GM12878 (cell line): ENCODE data around the gene TIAM1. TPM values are rescaled to one million over a fixed set of nuclear protein-coding genes. Genes with fewer than 3 reads are reported as not detected.

Source experiments
- BACH1 ChIP-seq: fragments of 450-650 bp; IDR thresholded peaks from 2 replicates; pipeline ENCODE4 v1.6.1; 2017; ENCODE audit warnings: mild to moderate bottlenecking, borderline replicate concordance
- CHD4 ChIP-seq: fragments of 200-600 bp; sonication (generic); IDR thresholded peaks from 2 replicates; pipeline ENCODE4 v1.6.1; 2016; ENCODE audit warnings: mild to moderate bottlenecking
- CTCF ChIP-seq, 3 experiments: IDR thresholded peaks in 2 of 3; conservative IDR thresholded peaks in 1 of 3; 2 replicates each; pipeline ENCODE4 v1.5.1; 2011; ENCODE audit warnings: low read depth in 3 of 3, low read length in 3 of 3, mild to moderate bottlenecking in 3 of 3, control low read depth in 2 of 3, moderate library complexity in 2 of 3, inconsistent platforms in 1 of 3, mixed read lengths in 1 of 3; ENCODE audit not compliant: control insufficient read depth in 2 of 3, insufficient read depth in 1 of 3; ENCODE audit errors: extremely low read depth in 1 of 3
- CUX1 ChIP-seq: IDR thresholded peaks from 2 replicates; pipeline ENCODE4 v1.6.1; 2012; ENCODE audit warnings: improper control_type of control experiment, low read depth, low read length; ENCODE audit not compliant: insufficient replicate concordance
- DPF2 ChIP-seq: fragments of 450-650 bp; IDR thresholded peaks from 2 replicates; pipeline ENCODE4 v1.6.1; 2017; ENCODE audit warnings: mild to moderate bottlenecking
- E2F4 ChIP-seq: IDR thresholded peaks from 2 replicates; pipeline ENCODE4 v1.6.1; 2012; ENCODE audit warnings: low read depth, low read length, improper control_type of control experiment
- E2F8 ChIP-seq: fragments of 450-650 bp; IDR thresholded peaks from 2 replicates; pipeline ENCODE4 v1.6.1; 2018; ENCODE audit warnings: mild to moderate bottlenecking, low read depth, moderate library complexity; ENCODE audit not compliant: partially characterized antibody
- EP300 ChIP-seq, 2 experiments: fragments of 150-350 bp in 1 of 2; IDR thresholded peaks; 2 replicates each; pipeline ENCODE4 v1.6.1; 2011 to 2012; ENCODE audit warnings: low read depth in 2 of 2, low read length in 2 of 2, borderline replicate concordance in 1 of 2, improper control_type of control experiment in 1 of 2, inconsistent platforms in 1 of 2; ENCODE audit not compliant: control insufficient read depth in 1 of 2
- HCFC1 ChIP-seq: fragments of 150-350 bp; IDR thresholded peaks from 2 replicates; pipeline ENCODE4 v1.6.1; 2014; ENCODE audit warnings: low read length
- HDGF ChIP-seq: fragments of 450-650 bp; IDR thresholded peaks from 2 replicates; pipeline ENCODE4 v1.6.1; 2016; ENCODE audit warnings: antibody characterized with exemption
- KAT2A ChIP-seq: conservative IDR thresholded peaks from 2 replicates; pipeline ENCODE4 v1.6.1; 2011; ENCODE audit warnings: low read depth, low read length; ENCODE audit not compliant: control insufficient read depth
- KDM1A ChIP-seq: fragments of 200-600 bp; sonication (generic); IDR thresholded peaks from 2 replicates; pipeline ENCODE4 v1.6.1; 2016; ENCODE audit warnings: borderline replicate concordance
- LARP7 ChIP-seq: fragments of 450-650 bp; IDR thresholded peaks from 2 replicates; pipeline ENCODE4 v1.6.1; 2017; ENCODE audit warnings: mild to moderate bottlenecking
- NFYB ChIP-seq: IDR thresholded peaks from 2 replicates; pipeline ENCODE4 v1.6.1; 2011; ENCODE audit warnings: low read depth, mild to moderate bottlenecking, low read length, improper control_type of control experiment, moderate library complexity; ENCODE audit not compliant: insufficient read depth
- RUNX3 ChIP-seq: IDR thresholded peaks from 2 replicates; pipeline ENCODE4 v1.6.1; 2012; ENCODE audit warnings: low read length, inconsistent platforms
- SREBF1 ChIP-seq: IDR thresholded peaks from 2 replicates; pipeline ENCODE4 v1.6.1; 2012; ENCODE audit warnings: mild to moderate bottlenecking, low read length
- TARDBP ChIP-seq: IDR thresholded peaks from 2 replicates; pipeline ENCODE4 v1.6.1; 2016; ENCODE audit warnings: borderline replicate concordance
- TBL1XR1 ChIP-seq: IDR thresholded peaks from 2 replicates; pipeline ENCODE4 v1.6.1; 2012; ENCODE audit warnings: low read depth, low read length, improper control_type of control experiment
- TCF7 ChIP-seq: IDR thresholded peaks from 2 replicates; pipeline ENCODE4 v1.6.1; 2014; ENCODE audit warnings: antibody characterized with exemption, borderline replicate concordance
- polyA plus RNA-seq, 11 experiments: library from polyadenylated mRNA; depleted of rRNA in 4 of 11; unstranded in 6 of 11; stranded (reverse) in 5 of 11; fragments of >200 nt; fragmentation: Nextera tagmentation in 4 of 11; fragmentation: Illumina TruSeq in 1 of 11; extraction: Ambion mirVana in 4 of 11; extraction: Trizol in 1 of 11; gene quantifications; 1 replicate in 1 of 11; 2 replicates in 10 of 11; pipeline versions ENCODE4 v1.2.1 to v1.2.3, GENCODE V29; 2011 to 2016; ENCODE audit warnings: inconsistent platforms in 2 of 11, missing spikeins in 2 of 11, low read depth in 1 of 11
- total RNA-seq, 4 experiments: library from RNA; depleted of rRNA in 3 of 4; stranded (reverse); fragments of >200 nt in 3 of 4; fragmentation: Illumina TruSeq in 1 of 4; extraction: Trizol in 1 of 4; gene quantifications; 2 replicates each; pipeline versions ENCODE4 v1.2.1 to v1.2.3, GENCODE V29; 2013 to 2021

The TIAM1 gene
- total and polyA plus RNA-seq, 10 of the 15 experiments (the other 5 are each of a cell fraction or from before 2014, with no cell fraction given): 0.31 to 35.9 (median 0.78) TPM

- TF ChIP-seq NFYB (no peak), E2F8 (no peak), TBL1XR1 (no peak), TCF7 (no peak), BACH1 (no peak), HDGF (0 out of 2 replicates have a peak, but pooled peaks have one; percentile 40), DPF2 (0 out of 2 replicates have a peak, but pooled peaks have one; percentile 19), HCFC1 (no peak), LARP7 (no peak), KDM1A (no peak), CUX1 (no peak), EP300 (IDR thresholded peaks at IDR 0.05; ENCODE audit: borderline replicate concordance in 1 of 2, control insufficient read depth in 1 of 2, low read depth in 2 of 2, low read length in 2 of 2) (peak in 1 of 2 experiments; percentile 85; a peak in 1 of 4 replicates), E2F4 (no peak), TARDBP (no peak), CHD4 (no peak), SREBF1 (peak; percentile 51; the same call in 1 of the 2 replicates), RUNX3 (no peak), CTCF (IDR thresholded peaks at IDR 0.05 in 2 of 3, conservative IDR thresholded peaks at IDR 0.05 in 1 of 3; ENCODE audit: control insufficient read depth in 2 of 3, extremely low read depth in 1 of 3, insufficient read depth in 1 of 3, low read depth in 3 of 3, low read length in 3 of 3) (no peak), KAT2A (no peak)
Measured at GRCh38 chr21:31299291-31300147, 44.5 kb downstream of the TIAM1 start (continued).
